GM18951 (cell line): Measurements from ENCODE around the gene NLRP11.
"Not testable (repeated sequence)": the region's sequence is repeated elsewhere in the genome, so short reads cannot be mapped to it uniquely, and the experiment has no call there.

Experiments used
- POLR2A ChIP-seq: IDR thresholded peaks from 4 replicates; pipeline ENCODE4 v1.6.1; 2011; ENCODE audit warnings: mild to moderate bottlenecking; ENCODE audit not compliant: insufficient read length, insufficient read depth; ENCODE audit errors: extremely low read depth
- in situ Hi-C: fragments of 300-500 bp; cut with MboI; formaldehyde crosslinking; loops from one replicate; pipeline ENCODE4 v1.12.0; 2022; ENCODE audit warnings: low sequenced_read_pairs, mixed read lengths, inconsistent platforms; ENCODE audit not compliant: unreplicated experiment

NLRP11 gene

GRCh38 chr19:55812449-55812848 is 19.4 kb downstream of the NLRP11 start:
- no peak for TF ChIP-seq POLR2A
- in situ Hi-C loops: no loop called here

GRCh38 chr19:55811340-55811739 is 20.5 kb downstream of the NLRP11 start:
- in situ Hi-C loops: no loop called here
- TF ChIP-seq POLR2A: no peak

- no peak for TF ChIP-seq POLR2A
- in situ Hi-C loops: no loop called here
Measured at GRCh38 chr19:55809381-55810058, 22.3 kb downstream of the NLRP11 start.

DNA sequence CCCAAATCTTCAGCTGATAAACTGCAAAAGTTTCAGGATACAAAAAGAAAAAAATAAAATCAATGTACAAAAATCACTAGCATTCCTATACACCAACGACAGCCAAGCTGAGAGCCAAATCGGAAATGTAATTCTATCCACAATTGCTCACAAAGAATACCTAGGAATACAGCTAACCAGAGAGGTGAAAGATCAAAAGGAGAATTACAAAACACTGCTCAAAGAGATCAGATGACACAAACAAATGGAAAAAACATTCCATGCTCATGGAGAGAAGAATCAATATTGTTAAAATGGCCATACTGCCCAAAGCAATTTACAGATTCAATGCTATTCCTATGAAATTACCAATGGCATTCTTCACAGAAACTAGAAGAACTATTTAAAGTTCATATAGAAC is 29.5 kb downstream of the NLRP11 start:
- in situ Hi-C loops: no loop called here
- TF ChIP-seq POLR2A: no peak

GRCh38 chr19:55801416-55801815 is 30.4 kb downstream of the NLRP11 start:
- in situ Hi-C loops: no loop called here
- TF ChIP-seq POLR2A: no peak

GRCh38 chr19:55795021-55795420 is 36.8 kb downstream of the NLRP11 start:
- no peak for TF ChIP-seq POLR2A
- in situ Hi-C loops: no loop called here

GRCh38 chr19:55781112-55781511 is 50.7 kb downstream of the NLRP11 start:
- TF ChIP-seq POLR2A: no peak
- in situ Hi-C loops: no loop called here

DNA sequence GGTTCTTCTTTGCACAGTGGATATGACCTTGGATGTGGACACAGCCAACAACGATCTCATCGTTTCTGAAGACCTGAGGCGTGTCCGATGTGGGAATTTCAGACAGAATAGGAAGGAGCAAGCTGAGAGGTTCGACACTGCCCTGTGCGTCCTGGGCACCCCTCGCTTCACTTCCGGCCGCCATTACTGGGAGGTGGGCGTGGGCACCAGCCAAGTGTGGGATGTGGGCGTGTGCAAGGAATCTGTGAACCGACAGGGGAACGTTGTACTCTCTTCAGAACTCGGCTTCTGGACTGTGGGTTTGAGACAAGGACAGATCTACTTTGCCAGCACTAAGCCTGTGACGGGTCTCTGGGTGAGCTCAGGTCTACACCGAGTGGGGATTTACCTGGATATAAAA is 53.5 kb downstream of the NLRP11 start:
- in situ Hi-C loops: no loop called here

GRCh38 chr19:55777528-55777927 is 54.3 kb downstream of the NLRP11 start:
- in situ Hi-C loops: no loop called here
- no peak for TF ChIP-seq POLR2A

More for the DNA sequence above, 53.5 kb downstream of the NLRP11 start:
- no peak for TF ChIP-seq POLR2A

GRCh38 chr19:55769632-55770031 is 62.2 kb downstream of the NLRP11 start:
- in situ Hi-C loops: not testable (repeated sequence)

GRCh38 chr19:55768818-55769217 is 63.0 kb downstream of the NLRP11 start, which contains the start of gene RFPL4AL1:
RFPL4AL1 (plus strand) TSS chr19:55769118; CDS start chr19:55771805, 2,687 bp downstream.
- in situ Hi-C loops: not testable (repeated sequence)

- no peak for TF ChIP-seq POLR2A
- in situ Hi-C loops: no loop called here
Measured at GRCh38 chr19:55766466-55766865, 65.3 kb downstream of the NLRP11 start.

DNA sequence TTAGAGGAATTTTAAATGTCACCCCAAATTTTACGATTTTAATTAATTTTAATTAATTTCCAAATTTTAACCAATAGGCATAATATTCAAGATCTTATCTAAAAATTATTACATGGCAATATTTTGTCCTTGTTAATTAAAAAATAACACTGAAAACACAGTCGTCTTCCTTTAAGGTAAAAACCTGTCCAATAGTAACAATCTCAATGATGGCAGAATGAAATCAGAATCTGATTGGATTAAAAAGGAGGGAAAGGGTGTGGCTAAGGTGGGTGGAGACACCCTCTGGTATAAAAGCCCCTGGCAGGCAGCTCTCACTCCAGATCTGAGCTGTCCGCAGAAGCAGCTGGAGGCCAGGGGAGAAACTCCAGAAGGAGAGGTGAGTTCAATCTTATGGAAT is 73.0 kb downstream of the NLRP11 start, which contains the start of gene RFPL4A:
TSS of gene RFPL4A (plus strand) at position 301 of the 400 bp plus-strand sequence. CDS start 2,704 bp downstream, outside the sequence.
- in situ Hi-C loops: not testable (repeated sequence)

GRCh38 chr19:55756808-55757207 is 75.0 kb downstream of the NLRP11 start:
- in situ Hi-C loops: not testable (repeated sequence)

DNA sequence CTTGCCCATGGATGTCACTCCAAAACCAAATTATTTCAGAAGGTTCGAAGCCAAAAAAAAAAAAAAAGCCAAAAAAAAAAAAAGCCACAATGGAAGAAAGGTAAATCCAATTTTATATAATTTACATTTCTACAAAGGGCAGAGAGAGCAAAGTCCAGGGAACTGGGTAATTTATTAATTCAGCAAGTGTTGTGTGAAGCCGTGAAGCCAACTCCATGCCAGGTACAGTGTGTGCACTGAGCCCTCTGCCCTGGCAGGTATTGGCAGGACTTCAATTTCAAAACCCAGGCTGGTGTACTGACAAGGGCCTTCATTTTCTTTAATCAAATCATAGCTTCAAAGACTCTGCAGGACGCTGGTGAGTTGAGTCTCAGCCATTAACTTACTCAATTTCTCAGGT is 78.4 kb downstream of the NLRP11 start:
- in situ Hi-C loops: no loop called here
- no peak for TF ChIP-seq POLR2A
